DND-41 (cell line): ENCODE measurements around the gene TPTE.
"Not testable (repeated sequence)": the region's sequence is repeated elsewhere in the genome, so short reads cannot be mapped to it uniquely, and the experiment has no call there.

Experiments used
- CTCF ChIP-seq: IDR thresholded peaks from 2 replicates; pipeline ENCODE4 v1.5.1; 2012; ENCODE audit warnings: borderline replicate concordance, low read length, moderate library complexity, mild to moderate bottlenecking; ENCODE audit not compliant: poor library complexity, severe bottlenecking; ENCODE audit errors: extremely low read depth
- EZH2 ChIP-seq: IDR thresholded peaks from 3 replicates; pipeline ENCODE4 v1.6.1; 2012; ENCODE audit warnings: borderline replicate concordance, low read depth, mild to moderate bottlenecking, moderate library complexity, low read length, inconsistent platforms; ENCODE audit not compliant: severe bottlenecking

GRCh38 chr21:10471999-10472398, 49.4 kb upstream of the TPTE start:
- TF ChIP-seq CTCF, EZH2: not testable (repeated sequence)
